ENCODE data around the gene SLC6A9. TPM values are rescaled to one million over a fixed set of nuclear protein-coding genes. Genes with fewer than 3 reads are reported as not detected.

SLC6A9 gene
- total RNA-seq (2014; rRNA removed; shearing (Covaris generic)) (7.0 and 8.2 TPM in 2 replicates), total RNA-seq (2022) (21.8 and 22.4 TPM in 2 replicates), Bru-seq, nascent RNA (percentile 50 among the genes with signal in this experiment), BruChase-seq, experiment 1, labeled RNA remaining after a 6-hour chase (percentile 55 among the genes with signal in this experiment), BruChase-seq, experiment 2, labeled RNA remaining after a 2-hour chase (percentile 58 among the genes with signal in this experiment)
- long read RNA-seq, partial matches to known transcripts: 3 of 7 reads
- long read RNA-seq, other reads (novel, unspliced or antisense): 3 of 7 reads

GRCh38 chr1:44031252-44032169, at the start of gene SLC6A9:
TSS of gene SLC6A9 (minus strand) at chr1:44031462. CDS start at chr1:44024277, 7,185 bp downstream.
- POLR2A ChIA-PET: interaction anchor here (0.9 to 1.1 kb wide), 3 partner anchors 11 to 86 kb away, joined by 3 to 4 read pairs (median 3); no protein-coding TSS in a partner anchor
- Histone ChIP-seq H3K4me1 (ENCODE audit: insufficient read depth, low read length, poor library complexity, severe bottlenecking) (peaks cover 41% of the 10 kb centered on the region), H2AFZ (ENCODE audit: low read length) (peak within 1 kb of the TSS; percentile 73), H3K4me2 (ENCODE audit: low read length) (peak within 1 kb of the TSS; percentile 98), H3K36me3 (ENCODE audit: insufficient read depth, low read length) (no peaks in the 10 kb centered on the region), H3K9me3 (ENCODE audit: low read length) (no peaks in the 10 kb centered on the region), H3K4me3 (ENCODE audit: low read depth, low read length, poor library complexity, severe bottlenecking) (peak within 1 kb of the TSS; percentile 98), H3K79me2 (ENCODE audit: insufficient read depth, low read depth, low read length) (no peaks in the 10 kb centered on the region), H3K27ac (ENCODE audit: low read depth, low read length, poor library complexity, severe bottlenecking) (peak within 1 kb of the TSS; percentile 86), H3K9me2 (ENCODE audit: insufficient read depth, low read length) (no peaks in the 10 kb centered on the region), H4K20me1 (ENCODE audit: insufficient read depth, low read length) (no peaks in the 10 kb centered on the region)
- TF ChIP-seq CTCF (conservative IDR thresholded peaks at IDR 0.05; ENCODE audit: low read length): no peak
- no peak for TF ChIP-seq EZH2phosphoT487 (IDR thresholded peaks at IDR 0.05; ENCODE audit: borderline replicate concordance, low read depth, low read length)
- BruUV-seq (replicated peaks): no TSS peak
- intact Hi-C loops (cut with micrococcal nuclease; ENCODE audit: unreplicated experiment): loop anchor here (2.0 kb wide), 1 partner anchor 381 kb away; the partner anchor contains the start of gene KDM4A
- peak; percentile 70 for DNase-seq (ENCODE audit: low spot score)
- CTCF ChIA-PET (ENCODE audit: unreplicated experiment): interaction anchor here (0.6 to 1.7 kb wide), 4 partner anchors 12 to 792 kb away, joined by 3 to 12 read pairs (median 8); no protein-coding TSS in a partner anchor

GRCh38 chr1:44079566-44079965, 48.3 kb upstream of the SLC6A9 start:
- CTCF ChIA-PET (ENCODE audit: unreplicated experiment): no interaction called here

More at GRCh38 chr1:44079566-44079965, 48.3 kb upstream of the SLC6A9 start:
- intact Hi-C loops (cut with micrococcal nuclease; ENCODE audit: unreplicated experiment): no loop called here
- Histone ChIP-seq H2AFZ (ENCODE audit: low read length) (no peak overlapping the region), H3K79me2 (ENCODE audit: insufficient read depth, low read depth, low read length) (no peaks in the 10 kb centered on the region), H3K9me3 (ENCODE audit: low read length) (no peaks in the 10 kb centered on the region), H3K4me1 (ENCODE audit: insufficient read depth, low read length, poor library complexity, severe bottlenecking) (no peaks in the 10 kb centered on the region), H3K9me2 (ENCODE audit: insufficient read depth, low read length) (no peaks in the 10 kb centered on the region), H3K4me3 (ENCODE audit: low read depth, low read length, poor library complexity, severe bottlenecking) (no peak overlapping the region), H4K20me1 (ENCODE audit: insufficient read depth, low read length) (no peaks in the 10 kb centered on the region), H3K4me2 (ENCODE audit: low read length) (no peak overlapping the region), H3K27ac (ENCODE audit: low read depth, low read length, poor library complexity, severe bottlenecking) (no peak overlapping the region), H3K36me3 (ENCODE audit: insufficient read depth, low read length) (no peaks in the 10 kb centered on the region)
- no peak for DNase-seq (ENCODE audit: low spot score)
- TF ChIP-seq CTCF (conservative IDR thresholded peaks at IDR 0.05; ENCODE audit: low read length) (no peak), EZH2phosphoT487 (IDR thresholded peaks at IDR 0.05; ENCODE audit: borderline replicate concordance, low read depth, low read length) (no peak)
- POLR2A ChIA-PET: no interaction called here
- no TSS peak for BruUV-seq (replicated peaks)
